KMS-11 (cell line): ENCODE measurements around the gene HEMGN.

Source experiments
- H2AFZ ChIP-seq: fragments of 200-600 bp; sonication (generic); 2 replicates; pipeline ENCODE4 v1.6.1; 2016; ENCODE audit warnings: antibody characterized with exemption, mixed run types, low read depth
- H3K27ac ChIP-seq: fragments of 200-600 bp; sonication (generic); 2 replicates; pipeline ENCODE4 v1.6.1; 2016; ENCODE audit warnings: mild to moderate bottlenecking, mixed run types
- H3K27me3 ChIP-seq: fragments of 200-600 bp; sonication (generic); 2 replicates; pipeline ENCODE4 v1.6.1; 2017; ENCODE audit warnings: mild to moderate bottlenecking, low read depth, mixed run types, moderate library complexity; ENCODE audit not compliant: insufficient read depth
- H3K36me3 ChIP-seq: fragments of 200-600 bp; sonication (generic); 2 replicates; pipeline ENCODE4 v1.6.1; 2017; ENCODE audit warnings: mild to moderate bottlenecking, mixed run types; ENCODE audit not compliant: insufficient read depth
- H3K4me1 ChIP-seq: fragments of 200-600 bp; sonication (generic); 2 replicates; pipeline ENCODE4 v1.6.1; 2016; ENCODE audit warnings: mild to moderate bottlenecking, low read depth, mixed run types; ENCODE audit not compliant: poor library complexity, severe bottlenecking
- H3K4me2 ChIP-seq: fragments of 200-600 bp; sonication (generic); 2 replicates; pipeline ENCODE4 v1.7.0; 2016; ENCODE audit warnings: mild to moderate bottlenecking, mixed run types
- H3K4me3 ChIP-seq: fragments of 200-600 bp; sonication (generic); IDR thresholded peaks from 2 replicates; pipeline ENCODE4 v1.6.1; 2017; ENCODE audit warnings: low read depth, low read length, mixed read lengths; ENCODE audit not compliant: insufficient read depth
- H3K79me2 ChIP-seq: fragments of 200-600 bp; sonication (generic); 2 replicates; pipeline ENCODE4 v1.6.1; 2016; ENCODE audit warnings: low read depth, mixed run types; ENCODE audit not compliant: insufficient read depth
- H3K9ac ChIP-seq: fragments of 200-600 bp; sonication (generic); 2 replicates; pipeline ENCODE4 v1.6.1; 2016; ENCODE audit warnings: mild to moderate bottlenecking, mixed run types
- H4K20me1 ChIP-seq: fragments of 200-600 bp; sonication (generic); 2 replicates; pipeline ENCODE4 v1.6.1; 2016; ENCODE audit warnings: mild to moderate bottlenecking, mixed run types; ENCODE audit not compliant: insufficient read depth
- TF ChIP-seq, protein P1 (sequence below): fragments of 200-600 bp; sonication (generic); conservative IDR thresholded peaks from 2 replicates; pipeline ENCODE4 v1.6.1; 2017; ENCODE audit warnings: low read depth, mild to moderate bottlenecking, antibody characterized with exemption, low read length, moderate library complexity, mixed read lengths

The HEMGN gene

DNA sequence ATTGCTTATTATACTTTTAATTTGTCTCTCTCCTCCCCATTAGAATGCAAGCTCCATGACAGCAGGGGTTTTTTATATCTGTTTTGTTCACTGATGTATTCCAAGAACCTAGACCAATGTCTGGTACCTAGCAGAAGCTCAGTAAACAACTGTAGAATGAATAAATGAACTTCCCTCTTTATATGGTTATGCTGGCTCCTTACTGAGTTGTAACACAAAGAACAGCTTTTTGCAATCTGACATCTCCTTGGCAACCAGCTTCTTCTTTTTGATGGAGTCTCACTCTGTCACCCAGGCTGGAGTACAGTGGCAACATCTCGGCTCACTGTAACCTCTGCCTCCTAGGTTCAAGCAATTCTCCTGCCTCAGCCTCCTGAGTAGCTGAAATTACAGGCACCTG lies 29.3 kb downstream of the HEMGN start:
- TF ChIP-seq, protein P1, sequence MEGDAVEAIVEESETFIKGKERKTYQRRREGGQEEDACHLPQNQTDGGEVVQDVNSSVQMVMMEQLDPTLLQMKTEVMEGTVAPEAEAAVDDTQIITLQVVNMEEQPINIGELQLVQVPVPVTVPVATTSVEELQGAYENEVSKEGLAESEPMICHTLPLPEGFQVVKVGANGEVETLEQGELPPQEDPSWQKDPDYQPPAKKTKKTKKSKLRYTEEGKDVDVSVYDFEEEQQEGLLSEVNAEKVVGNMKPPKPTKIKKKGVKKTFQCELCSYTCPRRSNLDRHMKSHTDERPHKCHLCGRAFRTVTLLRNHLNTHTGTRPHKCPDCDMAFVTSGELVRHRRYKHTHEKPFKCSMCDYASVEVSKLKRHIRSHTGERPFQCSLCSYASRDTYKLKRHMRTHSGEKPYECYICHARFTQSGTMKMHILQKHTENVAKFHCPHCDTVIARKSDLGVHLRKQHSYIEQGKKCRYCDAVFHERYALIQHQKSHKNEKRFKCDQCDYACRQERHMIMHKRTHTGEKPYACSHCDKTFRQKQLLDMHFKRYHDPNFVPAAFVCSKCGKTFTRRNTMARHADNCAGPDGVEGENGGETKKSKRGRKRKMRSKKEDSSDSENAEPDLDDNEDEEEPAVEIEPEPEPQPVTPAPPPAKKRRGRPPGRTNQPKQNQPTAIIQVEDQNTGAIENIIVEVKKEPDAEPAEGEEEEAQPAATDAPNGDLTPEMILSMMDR = no peak

DNA sequence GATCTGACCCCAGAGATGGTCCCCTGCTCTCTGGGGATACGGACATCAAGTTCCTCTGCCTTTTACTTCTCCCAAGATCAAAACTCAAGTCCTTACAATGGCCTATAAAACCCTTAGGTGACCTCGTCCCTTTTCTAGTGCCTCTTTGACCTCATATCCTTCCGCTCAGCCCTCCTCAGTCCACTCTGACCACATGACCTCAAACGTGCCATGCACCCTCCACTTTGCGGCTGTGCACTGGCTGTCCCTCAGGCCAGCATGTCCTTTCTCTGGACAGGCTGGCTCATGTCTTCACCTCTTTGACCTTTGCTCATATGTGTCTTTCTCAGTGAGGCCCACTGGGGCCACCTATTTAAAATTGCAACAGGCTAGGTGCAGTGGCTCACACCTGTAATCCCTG lies 30.3 kb downstream of the HEMGN start:
- Histone ChIP-seq H3K4me1 (no peaks in the 10 kb centered on the region), H4K20me1 (no peaks in the 10 kb centered on the region), H3K27me3 (no peaks in the 10 kb centered on the region), H3K79me2 (no peaks in the 10 kb centered on the region), H3K4me2 (no peak overlapping the region), H3K27ac (no peak overlapping the region), H3K9ac (no peak overlapping the region), H2AFZ (no peak overlapping the region), H3K36me3 (0 out of 2 replicates have a peak, but pooled peaks cover 2% of the 10 kb centered on the region), H3K4me3 (no peak overlapping the region)
- TF ChIP-seq, protein P1 = no peak

More for the DNA sequence above, 29.3 kb downstream of the HEMGN start:
- Histone ChIP-seq H3K9ac (no peak overlapping the region), H3K27ac (no peak overlapping the region), H3K36me3 (0 out of 2 replicates have a peak, but pooled peaks cover 2% of the 10 kb centered on the region), H3K79me2 (no peaks in the 10 kb centered on the region), H3K4me2 (no peak overlapping the region), H3K4me1 (no peaks in the 10 kb centered on the region), H4K20me1 (no peaks in the 10 kb centered on the region), H2AFZ (no peak overlapping the region), H3K4me3 (no peak overlapping the region), H3K27me3 (no peaks in the 10 kb centered on the region)

DNA sequence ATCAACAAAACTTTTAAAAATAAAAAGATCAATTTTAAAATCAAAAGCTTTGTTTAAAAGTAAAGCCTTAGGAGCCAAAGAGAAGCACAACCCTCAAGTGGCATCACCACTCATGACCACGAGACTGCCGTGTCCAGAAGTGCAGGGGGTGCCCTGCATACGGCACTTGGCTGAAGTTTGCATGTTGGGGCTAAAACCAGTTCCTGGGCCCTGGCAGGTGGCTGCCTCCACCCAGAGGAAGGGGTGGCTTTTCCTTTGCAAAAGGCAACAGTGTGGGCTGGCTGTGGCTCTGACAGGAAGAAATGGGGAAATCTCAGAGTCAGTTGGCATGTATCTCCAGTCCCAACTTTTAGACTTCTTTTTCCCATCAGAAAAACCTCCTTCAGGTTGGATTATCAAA lies 30.9 kb downstream of the HEMGN start:
- Histone ChIP-seq H4K20me1 (no peaks in the 10 kb centered on the region), H3K36me3 (0 out of 2 replicates have a peak, but pooled peaks cover 2% of the 10 kb centered on the region), H3K27ac (no peak overlapping the region), H3K4me3 (no peak overlapping the region), H2AFZ (no peak overlapping the region), H3K79me2 (no peaks in the 10 kb centered on the region), H3K9ac (no peak overlapping the region), H3K4me1 (no peaks in the 10 kb centered on the region), H3K4me2 (no peak overlapping the region), H3K27me3 (no peaks in the 10 kb centered on the region)
- TF ChIP-seq, protein P1 = no peak

DNA sequence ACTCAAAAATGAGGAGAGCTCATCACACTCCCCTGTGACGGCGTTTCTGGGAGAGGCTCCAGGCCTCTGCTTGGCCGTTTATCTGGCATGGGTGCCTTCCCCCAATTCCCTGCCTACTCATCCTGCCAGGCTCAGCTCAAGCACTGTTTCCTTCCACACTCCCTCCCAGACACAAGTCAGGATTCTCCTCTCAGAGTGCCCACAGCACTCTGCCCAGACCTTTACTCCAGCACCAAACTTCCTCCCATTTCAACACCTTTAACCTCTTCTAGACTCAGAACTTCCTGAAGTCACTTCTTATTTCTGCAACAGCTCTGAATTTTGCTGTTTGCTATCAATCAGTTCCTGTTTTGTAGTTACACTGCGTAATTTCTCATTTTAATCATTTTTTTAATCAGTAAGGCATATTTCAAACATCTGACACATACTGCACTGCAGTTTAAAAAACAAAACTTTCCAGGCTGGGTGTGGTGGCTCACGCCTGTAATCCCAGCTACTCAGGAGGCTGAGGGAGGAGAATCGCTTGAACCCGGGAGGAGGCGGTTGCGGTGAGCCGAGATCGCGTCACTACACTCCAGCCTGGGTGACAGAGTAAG lies 31.6 kb downstream of the HEMGN start:
- Histone ChIP-seq H3K27ac (no peak overlapping the region), H3K4me2 (no peak overlapping the region), H3K9ac (no peak overlapping the region), H3K4me3 (no peak overlapping the region), H2AFZ (no peak overlapping the region), H3K27me3 (no peaks in the 10 kb centered on the region), H4K20me1 (no peaks in the 10 kb centered on the region), H3K36me3 (0 out of 2 replicates have a peak, but pooled peaks cover 2% of the 10 kb centered on the region), H3K79me2 (no peaks in the 10 kb centered on the region), H3K4me1 (no peaks in the 10 kb centered on the region)
- TF ChIP-seq, protein P1 = no peak
